Hepatic stellate cell (primary cell): ENCODE measurements around the gene VNN1.

Experiments
- DNase-seq: peaks from one replicate; pipeline ENCODE4 v3.0.0; 2011; ENCODE audit warnings: low spot score

VNN1 gene

DNA sequence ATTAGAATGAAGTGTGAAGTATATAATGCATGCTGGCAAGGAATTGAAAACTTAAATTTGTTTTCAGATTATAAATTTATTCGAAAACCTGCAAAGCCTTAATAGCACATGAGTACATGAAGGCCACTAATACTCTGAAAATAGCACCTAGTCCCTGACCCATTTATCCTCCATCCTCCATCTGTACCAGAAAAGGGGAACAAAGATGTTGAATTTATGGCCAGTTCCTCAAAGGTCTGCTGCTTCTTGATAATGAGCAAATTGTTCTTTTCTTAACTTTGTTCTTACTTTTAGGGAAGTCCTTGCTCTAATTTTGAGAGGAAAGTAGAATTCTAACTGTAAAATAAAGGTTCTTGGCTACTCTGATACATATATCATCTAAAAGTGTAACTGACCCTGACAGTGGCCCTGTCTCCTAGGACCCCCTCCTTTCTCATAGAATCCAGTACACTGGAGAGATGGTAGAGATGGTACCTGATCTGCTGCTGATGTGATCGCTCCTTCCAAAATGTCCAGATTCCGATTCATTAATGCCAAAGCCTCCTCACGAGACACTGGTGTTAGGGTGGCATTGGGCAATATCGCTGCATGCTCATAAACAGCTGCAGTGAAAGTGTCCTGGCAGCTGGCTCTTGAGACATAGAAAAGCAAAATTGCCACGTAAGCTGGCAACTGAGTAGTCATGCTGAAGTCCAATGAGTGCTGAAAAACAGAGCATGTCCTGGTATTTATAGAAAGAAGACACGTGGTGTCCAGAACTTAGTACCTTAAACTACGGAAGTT is at the start of gene VNN1:
VNN1 (minus strand) TSS at position 704 of the 783 bp plus-strand sequence; CDS start at position 684, 20 bp downstream.
- no peak for DNase-seq

DNA sequence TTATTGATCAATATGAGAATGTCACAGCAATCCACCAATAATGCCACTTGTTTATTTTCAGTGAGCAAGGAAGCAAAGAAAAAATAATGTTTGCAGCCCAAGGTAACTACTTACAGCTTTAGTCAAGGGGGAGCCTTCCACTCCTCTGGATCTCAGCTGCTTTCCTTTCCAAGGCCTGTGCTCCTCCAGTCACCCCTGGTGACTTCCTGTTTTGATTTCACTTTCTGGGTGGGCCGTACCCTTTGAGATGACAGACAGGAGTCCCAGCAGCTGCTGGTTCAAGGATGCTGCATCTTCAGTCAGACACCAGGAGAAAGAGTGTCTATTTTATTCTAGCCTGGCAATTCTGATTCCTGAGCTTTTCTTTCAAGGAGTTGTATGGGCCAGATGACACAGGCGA is 49.4 kb upstream of the VNN1 start:
- peak; percentile 9 for DNase-seq

GRCh38 chr6:132760256-132760655 is 46.4 kb upstream of the VNN1 start:
- DNase-seq, result no peak

GRCh38 chr6:132758689-132759088 is 44.8 kb upstream of the VNN1 start:
- DNase-seq, result no peak

DNA sequence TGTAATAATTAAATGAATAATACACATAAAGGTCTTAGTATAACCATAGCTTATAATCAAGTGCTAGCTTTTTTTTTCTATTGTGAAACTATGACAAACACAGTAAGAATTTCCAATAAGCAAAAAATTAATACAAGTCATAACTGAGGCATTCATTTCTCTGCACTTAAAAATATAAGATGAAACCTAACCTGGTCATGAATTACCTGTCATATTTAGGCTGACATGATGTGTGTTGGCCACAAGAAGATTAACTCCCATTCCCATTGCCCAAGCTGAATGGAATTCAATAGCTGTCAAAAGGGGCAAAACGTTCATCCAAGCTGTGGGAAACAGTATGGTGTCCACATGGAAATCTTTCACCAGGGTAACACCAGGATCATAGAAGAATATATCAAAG is 38.4 kb upstream of the VNN1 start:
- no peak for DNase-seq

DNA sequence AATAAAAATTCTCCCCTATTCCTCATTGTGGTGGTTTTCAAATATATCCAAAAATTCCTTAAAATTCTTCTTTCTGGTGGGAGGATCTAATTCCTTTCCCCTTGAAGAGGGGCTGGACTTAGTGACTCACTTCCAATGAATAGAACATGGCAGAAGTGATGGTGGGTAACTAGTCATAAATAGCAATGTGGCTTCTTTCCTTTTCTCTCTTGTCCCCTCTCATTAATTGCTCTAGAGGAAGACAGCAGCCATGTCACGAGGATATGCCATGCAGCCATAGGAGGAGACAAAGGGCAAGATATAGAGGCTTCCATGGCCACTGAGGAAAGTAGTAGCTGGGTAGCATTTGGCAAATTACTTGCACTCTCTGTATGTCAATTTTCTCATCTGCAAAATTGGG is 38.0 kb upstream of the VNN1 start:
- DNase-seq, result no peak

DNA sequence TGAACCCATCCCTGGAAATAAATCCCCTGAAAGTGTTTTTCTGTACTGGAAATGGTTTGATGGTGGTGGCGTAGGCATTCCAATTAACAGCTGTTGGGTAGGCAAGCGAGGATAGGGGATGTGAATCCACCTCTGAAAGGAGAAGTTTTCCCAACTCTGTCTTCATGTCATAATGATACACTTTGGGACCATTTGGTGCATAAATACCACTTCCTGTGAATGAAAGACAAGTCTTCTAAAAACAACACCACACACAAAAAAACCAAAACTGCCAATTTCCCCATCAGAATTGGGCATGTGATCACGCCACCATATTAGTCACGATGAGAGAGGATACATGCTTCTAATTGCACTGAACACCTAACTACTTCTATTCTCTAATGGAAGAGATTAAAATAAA is 37.5 kb upstream of the VNN1 start:
- no peak for DNase-seq

DNA sequence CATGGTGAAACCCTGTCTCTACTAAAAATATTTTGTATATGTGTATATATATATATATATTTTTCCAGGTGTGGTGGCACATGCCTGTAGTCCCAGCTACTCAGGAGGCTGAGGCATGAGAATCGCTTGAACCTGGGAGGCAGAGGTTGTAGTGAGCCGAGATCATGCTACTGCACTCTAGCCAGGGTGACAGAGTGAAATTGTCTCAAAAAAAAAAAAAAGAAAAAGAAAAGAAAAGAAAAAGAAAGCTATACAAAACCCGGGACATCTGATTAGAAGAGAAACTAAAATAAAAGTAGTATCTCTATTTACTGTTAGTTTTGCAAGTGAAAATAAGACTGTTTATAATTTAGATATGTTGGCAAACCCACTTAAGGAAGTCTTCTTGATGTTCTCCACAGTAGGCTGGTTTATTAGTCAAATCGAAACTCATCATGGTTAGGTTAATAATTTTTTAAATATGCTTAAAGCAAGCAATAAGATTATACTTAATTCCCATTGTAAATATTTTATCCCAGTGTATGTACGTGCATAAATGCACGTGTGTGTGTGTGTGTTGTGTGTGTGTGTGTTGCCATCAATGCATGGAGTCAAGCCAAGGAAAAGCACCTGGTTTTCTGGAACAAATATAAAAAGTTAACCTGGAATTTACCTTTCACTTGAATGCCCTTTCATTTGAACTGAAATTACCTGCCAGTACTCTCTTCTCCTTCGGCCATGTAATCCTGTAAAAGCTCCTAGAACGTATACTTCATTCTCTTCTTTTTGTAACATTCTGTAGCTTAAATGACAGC is 36.8 kb upstream of the VNN1 start:
- no peak for DNase-seq

DNA sequence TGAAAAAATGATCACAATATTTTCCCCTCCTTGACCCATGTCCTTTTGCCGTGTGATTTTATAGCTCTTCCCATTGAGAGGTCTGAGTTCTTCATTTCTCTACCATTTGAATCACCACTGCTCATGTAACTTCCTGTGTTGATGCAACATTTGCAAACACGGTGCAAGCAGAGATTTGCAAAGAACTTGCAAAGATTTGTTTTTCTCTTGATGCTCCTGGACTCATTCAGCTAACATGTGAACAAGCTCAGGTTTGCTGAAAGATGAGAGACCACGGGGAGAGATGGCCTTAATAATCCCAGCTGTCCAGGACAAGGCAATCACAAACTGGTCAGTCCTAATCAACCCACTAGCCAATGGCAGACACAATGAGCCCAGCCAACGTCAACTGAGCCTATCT is 35.3 kb upstream of the VNN1 start:
- no peak for DNase-seq

DNA sequence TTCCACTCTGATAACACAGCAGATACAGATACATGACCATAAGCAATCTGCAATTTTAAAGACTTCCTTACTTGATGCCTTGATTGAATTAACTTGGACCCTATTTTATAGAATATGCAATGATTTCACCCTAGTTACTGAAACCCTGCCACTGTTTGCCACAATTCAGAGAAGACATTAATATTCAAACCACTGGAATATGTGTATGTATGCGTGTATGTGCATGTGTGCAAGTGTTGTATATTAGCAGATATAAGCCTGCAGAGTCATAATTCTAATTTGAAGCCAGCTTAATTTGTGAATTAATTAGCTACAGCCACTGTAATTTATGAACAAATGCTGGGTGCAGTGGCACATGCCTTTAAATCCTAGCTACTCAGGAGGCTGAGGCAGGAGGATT is 34.6 kb upstream of the VNN1 start:
- no peak for DNase-seq

GRCh38 chr6:132746048-132746447 is 32.2 kb upstream of the VNN1 start:
- no peak for DNase-seq

GRCh38 chr6:132742495-132742894 is 28.6 kb upstream of the VNN1 start:
- DNase-seq, result no peak

DNA sequence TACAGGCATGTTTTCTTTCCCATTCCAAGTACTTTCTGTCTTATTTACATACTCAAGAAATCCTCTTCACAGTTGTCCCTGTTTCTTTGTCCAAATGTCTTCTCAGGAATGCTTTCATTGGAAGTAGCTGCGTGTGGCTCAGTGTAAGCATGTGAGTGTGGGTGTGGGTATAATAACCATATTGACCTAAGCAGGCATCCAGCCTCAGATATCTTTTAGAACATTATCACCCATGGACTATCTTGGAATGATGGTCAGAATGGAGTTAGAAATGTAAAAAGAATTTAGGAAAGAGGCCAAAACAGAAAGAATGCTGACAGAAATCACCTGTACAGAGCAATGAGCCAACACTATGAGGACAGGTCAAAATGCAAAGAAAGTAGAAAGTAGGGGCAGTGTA is 27.4 kb upstream of the VNN1 start:
- DNase-seq, result no peak

GRCh38 chr6:132736239-132736638 is 22.4 kb upstream of the VNN1 start:
- DNase-seq, result no peak

- no peak for DNase-seq
Observed at GRCh38 chr6:132734694-132735236, 20.9 kb upstream of the VNN1 start.

- no peak for DNase-seq
Observed at GRCh38 chr6:132733814-132734213, 20.0 kb upstream of the VNN1 start.

- DNase-seq, result no peak
Observed at GRCh38 chr6:132733283-132733682, 19.4 kb upstream of the VNN1 start.

DNA sequence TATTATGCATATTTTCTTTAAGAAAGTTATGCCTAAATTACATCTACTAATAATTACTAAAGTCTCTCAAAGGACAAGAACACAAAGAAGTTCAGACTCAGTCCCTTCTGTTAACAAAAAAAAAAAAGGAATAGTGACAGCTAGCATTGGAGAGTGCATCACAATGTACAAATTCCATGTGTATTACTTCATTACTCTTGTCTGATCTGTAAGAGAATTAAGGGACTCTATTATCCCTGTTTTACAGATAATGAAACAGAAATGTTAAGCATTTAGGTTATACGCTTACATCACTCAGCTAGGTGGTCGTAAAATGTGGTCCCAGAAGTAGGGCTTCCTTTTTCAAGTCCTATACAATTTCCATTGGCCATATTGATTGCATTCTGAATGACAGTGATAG is 17.2 kb upstream of the VNN1 start:
- no peak for DNase-seq

DNA sequence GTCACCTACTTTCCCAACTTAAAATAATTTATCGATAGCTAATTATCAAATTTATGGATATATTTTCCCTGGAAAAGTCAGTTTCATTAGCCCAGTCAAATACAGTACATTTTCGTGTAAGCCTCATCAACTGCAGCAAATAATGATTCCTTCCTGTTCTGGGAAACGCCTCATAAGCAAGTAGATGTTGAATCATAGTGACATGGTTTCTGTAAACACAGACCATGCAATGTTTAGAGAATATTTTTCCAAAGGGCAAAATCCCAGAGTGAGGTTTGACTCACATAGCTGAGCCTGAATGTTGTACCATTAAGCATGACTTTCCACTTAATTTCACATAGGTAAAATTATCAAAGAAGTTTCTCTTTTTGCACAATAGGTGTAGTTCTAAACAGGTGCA is 16.7 kb upstream of the VNN1 start:
- peak; percentile 13 for DNase-seq

- no peak for DNase-seq
Observed at GRCh38 chr6:132728616-132729015, 14.8 kb upstream of the VNN1 start.

- no peak for DNase-seq
Observed at GRCh38 chr6:132726608-132726975, 12.7 kb upstream of the VNN1 start.

DNA sequence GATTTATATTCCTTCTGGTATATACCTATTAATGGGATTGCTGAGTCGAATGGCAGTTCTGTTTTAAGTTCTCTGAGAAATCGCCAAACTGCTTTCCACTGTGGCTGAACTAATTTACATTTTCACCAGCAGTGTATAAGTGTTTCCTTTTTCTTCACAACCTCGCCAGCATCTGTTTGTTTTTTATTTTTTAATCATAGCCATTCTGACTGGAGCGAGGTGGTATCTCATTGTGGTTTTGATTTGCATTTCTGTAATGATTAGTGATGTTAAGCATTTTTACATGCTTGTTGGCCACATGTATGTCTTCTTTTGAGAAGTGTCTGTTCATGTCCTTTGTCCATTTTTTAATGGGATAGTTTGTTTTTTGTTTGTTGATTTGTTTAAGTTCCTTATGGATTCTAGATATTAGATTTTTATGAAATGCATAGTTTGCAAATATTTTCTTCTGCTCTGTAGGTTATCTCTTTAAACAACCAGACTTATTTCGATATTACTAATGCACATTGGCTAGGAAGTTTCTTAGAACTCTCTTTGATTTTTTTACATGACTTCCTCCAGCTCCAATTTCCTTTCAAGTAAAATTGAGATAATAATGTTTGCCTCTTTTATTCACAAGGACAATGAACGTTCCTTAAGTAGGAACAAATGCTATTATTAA is 12.2 kb upstream of the VNN1 start:
- no peak for DNase-seq

- DNase-seq, result no peak
Observed at GRCh38 chr6:132725471-132725870, 11.6 kb upstream of the VNN1 start.
